Kidney (tissue), 14 donors: ENCODE results near the gene P2RX2. TPM values are rescaled to one million over a fixed set of nuclear protein-coding genes. Genes with fewer than 3 reads are reported as not detected.

Experiments
- DNase-seq, 5 donors: peaks; one replicate each; pipeline ENCODE4 v3.0.0-alpha.2; 2013 to 2020
- FAIRE-seq: peaks from 2 replicates; lab custom pipeline; 2012; peaks lifted over from hg19 to GRCh38; lab: Jason Lieb, UNC
- H3K27ac ChIP-seq, 2 donors: one replicate each; pipeline ENCODE4 v1.7.0; 2013; ENCODE audit warnings: low read depth in 2 of 2, low read length in 2 of 2, inconsistent platforms in 1 of 2
- H3K27me3 ChIP-seq: one replicate; pipeline ENCODE4 v1.7.1; 2013; ENCODE audit warnings: low read length, inconsistent platforms; ENCODE audit not compliant: control insufficient read depth, insufficient read depth
- H3K36me3 ChIP-seq, 3 donors: one replicate each; pipeline versions ENCODE4 v1.7.0 to v1.7.1; 2013; ENCODE audit warnings: low read length in 3 of 3, control low read depth in 1 of 3, inconsistent platforms in 1 of 3; ENCODE audit not compliant: insufficient read depth in 3 of 3, control insufficient read depth in 2 of 3
- H3K4me1 ChIP-seq, 3 donors: one replicate each; pipeline versions ENCODE4 v1.7.0 to v1.7.1; 2013; ENCODE audit warnings: low read length in 3 of 3, inconsistent platforms in 1 of 3, low read depth in 1 of 3; ENCODE audit not compliant: control insufficient read depth in 2 of 3, insufficient read depth in 2 of 3
- H3K4me3 ChIP-seq, 3 donors: one replicate each; pipeline versions ENCODE4 v1.7.0 to v1.8.1; 2013; ENCODE audit warnings: low read length in 3 of 3, control low read depth in 1 of 3, inconsistent platforms in 1 of 3
- H3K9ac ChIP-seq, 3 donors: one replicate each; pipeline versions ENCODE4 v1.7.0 to v1.7.1; 2013; ENCODE audit warnings: low read length in 3 of 3, control low read depth in 1 of 3, inconsistent platforms in 1 of 3
- H3K9me3 ChIP-seq, 3 donors: one replicate each; pipeline versions ENCODE4 v1.7.0 to v1.7.1; 2013; ENCODE audit warnings: low read length in 3 of 3, control low read depth in 1 of 3, inconsistent platforms in 1 of 3; ENCODE audit not compliant: control insufficient read depth in 2 of 3, insufficient read depth in 1 of 3
- intact Hi-C: fragments of 100-400 bp; cut with DNase I; formaldehyde crosslinking; loops from one replicate; pipeline ENCODE4 v1.11.1; 2022
- polyA plus RNA-seq: library from polyadenylated mRNA; stranded (reverse); fragments of 350-450 nt; fragmentation: Illumina TruSeq; extraction: RNeasy Lipid Tissue Mini Kit (QIAGEN cat#74804); gene quantifications from one replicate; pipeline ENCODE4 v1.2.3, GENCODE V29; 2014; ENCODE audit warnings: low read depth, low replicate concordance; ENCODE audit not compliant: insufficient read depth
- total RNA-seq: library from RNA; stranded (reverse); fragmentation: NEBNext Ultra II Directional; extraction: Animal tissue kit (Norgen Biotek cat#: 25700); gene quantifications from one replicate; pipeline ENCODE4 v1.2.1, GENCODE V29; 2021
- TF ChIP-seq, protein P1 (sequence below): IDR thresholded peaks from 3 replicates; pipeline ENCODE4 v1.5.1; 2012; ENCODE audit warnings: mild to moderate bottlenecking, moderate library complexity, borderline replicate concordance; ENCODE audit not compliant: insufficient read depth; ENCODE audit errors: extremely low read depth
- donor health status: control.
- donor health status: control.
- donor health status: control.
- donor health status: control.
- donor health status: control.
- donor health status: DM: yes; HTN: yes; CAD: no.
- donor health status: Normal renal cell carcinoma (clear cell type).

The P2RX2 gene
- total and polyA plus RNA-seq, 2 donors from 2014 or later: 0.19 to 0.37 TPM

DNA sequence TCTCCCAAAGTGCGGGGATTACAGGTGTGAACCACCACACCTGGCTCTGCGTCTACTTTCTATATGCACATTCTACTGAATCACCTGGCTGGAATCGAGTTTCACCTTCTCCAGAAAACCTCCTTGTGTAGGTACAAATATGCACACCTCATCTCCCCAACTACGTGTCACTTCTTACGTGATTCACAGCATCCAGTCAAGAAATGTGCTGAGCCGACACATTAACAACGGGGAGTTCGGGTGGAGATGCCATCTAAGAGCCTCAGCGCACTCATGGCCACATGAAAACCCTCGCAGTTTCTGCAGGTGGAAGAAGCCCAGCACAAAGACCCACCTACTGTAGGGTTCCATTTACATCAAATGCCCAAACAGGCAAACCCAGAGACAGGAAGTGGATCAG, 29.3 kb downstream of the P2RX2 start:
- no peak overlapping the region for H3K27ac ChIP-seq
- FAIRE-seq: no peak
- no peaks in the 10 kb centered on the region for H3K4me1 ChIP-seq
- no peak overlapping the region for H3K4me3 ChIP-seq
- no peaks in the 10 kb centered on the region for H3K9me3 ChIP-seq
- no peak overlapping the region for H3K9ac ChIP-seq
- TF ChIP-seq, protein P1, sequence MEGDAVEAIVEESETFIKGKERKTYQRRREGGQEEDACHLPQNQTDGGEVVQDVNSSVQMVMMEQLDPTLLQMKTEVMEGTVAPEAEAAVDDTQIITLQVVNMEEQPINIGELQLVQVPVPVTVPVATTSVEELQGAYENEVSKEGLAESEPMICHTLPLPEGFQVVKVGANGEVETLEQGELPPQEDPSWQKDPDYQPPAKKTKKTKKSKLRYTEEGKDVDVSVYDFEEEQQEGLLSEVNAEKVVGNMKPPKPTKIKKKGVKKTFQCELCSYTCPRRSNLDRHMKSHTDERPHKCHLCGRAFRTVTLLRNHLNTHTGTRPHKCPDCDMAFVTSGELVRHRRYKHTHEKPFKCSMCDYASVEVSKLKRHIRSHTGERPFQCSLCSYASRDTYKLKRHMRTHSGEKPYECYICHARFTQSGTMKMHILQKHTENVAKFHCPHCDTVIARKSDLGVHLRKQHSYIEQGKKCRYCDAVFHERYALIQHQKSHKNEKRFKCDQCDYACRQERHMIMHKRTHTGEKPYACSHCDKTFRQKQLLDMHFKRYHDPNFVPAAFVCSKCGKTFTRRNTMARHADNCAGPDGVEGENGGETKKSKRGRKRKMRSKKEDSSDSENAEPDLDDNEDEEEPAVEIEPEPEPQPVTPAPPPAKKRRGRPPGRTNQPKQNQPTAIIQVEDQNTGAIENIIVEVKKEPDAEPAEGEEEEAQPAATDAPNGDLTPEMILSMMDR: no peak
- no peaks in the 10 kb centered on the region for H3K27me3 ChIP-seq
- intact Hi-C loops: no loop called here
- peak in 1 of 5 donors; percentile 35 for DNase-seq
- H3K36me3 ChIP-seq: peaks cover 0 to 2% (median 0%) of the 10 kb centered on the region in 3 donors

DNA sequence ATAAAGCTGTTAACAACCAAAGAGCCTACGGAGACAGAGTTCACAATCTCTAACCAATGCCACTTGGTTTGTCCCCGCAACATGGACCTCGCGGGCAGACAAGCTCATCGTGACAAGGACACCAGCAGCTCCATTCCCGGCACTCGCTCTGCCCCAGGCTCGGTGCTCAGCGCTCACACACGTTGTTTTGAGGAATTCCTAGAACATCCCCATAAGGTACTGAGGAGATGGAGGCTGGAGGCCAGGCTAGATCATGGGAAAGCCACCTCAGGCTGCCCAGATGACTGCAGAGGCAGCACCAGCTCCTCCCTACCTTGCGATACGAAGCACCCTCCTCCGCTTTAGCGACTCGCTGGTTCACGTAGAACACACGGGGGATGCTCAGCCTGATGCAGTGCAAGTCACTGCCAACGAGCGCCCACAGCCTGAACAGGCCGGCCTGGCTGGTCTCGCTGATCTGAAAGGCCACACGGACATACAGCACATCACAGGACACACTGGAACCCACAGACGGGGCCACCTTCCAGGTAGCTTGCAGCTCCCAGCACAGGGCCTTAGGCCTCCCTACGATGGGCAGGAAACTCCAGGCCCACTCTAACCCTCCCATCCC, 30.1 kb downstream of the P2RX2 start:
- FAIRE-seq: no peak
- no peak overlapping the region for H3K9ac ChIP-seq
- H3K27me3 ChIP-seq: no peaks in the 10 kb centered on the region
- DNase-seq: no peak
- intact Hi-C loops: no loop called here
- H3K4me1 ChIP-seq: no peaks in the 10 kb centered on the region
- TF ChIP-seq, protein P1: no peak
- no peaks in the 10 kb centered on the region for H3K9me3 ChIP-seq
- H3K4me3 ChIP-seq: no peak overlapping the region
- no peak overlapping the region for H3K27ac ChIP-seq
- H3K36me3 ChIP-seq: peaks cover 0 to 2% (median 0%) of the 10 kb centered on the region in 3 donors

DNA sequence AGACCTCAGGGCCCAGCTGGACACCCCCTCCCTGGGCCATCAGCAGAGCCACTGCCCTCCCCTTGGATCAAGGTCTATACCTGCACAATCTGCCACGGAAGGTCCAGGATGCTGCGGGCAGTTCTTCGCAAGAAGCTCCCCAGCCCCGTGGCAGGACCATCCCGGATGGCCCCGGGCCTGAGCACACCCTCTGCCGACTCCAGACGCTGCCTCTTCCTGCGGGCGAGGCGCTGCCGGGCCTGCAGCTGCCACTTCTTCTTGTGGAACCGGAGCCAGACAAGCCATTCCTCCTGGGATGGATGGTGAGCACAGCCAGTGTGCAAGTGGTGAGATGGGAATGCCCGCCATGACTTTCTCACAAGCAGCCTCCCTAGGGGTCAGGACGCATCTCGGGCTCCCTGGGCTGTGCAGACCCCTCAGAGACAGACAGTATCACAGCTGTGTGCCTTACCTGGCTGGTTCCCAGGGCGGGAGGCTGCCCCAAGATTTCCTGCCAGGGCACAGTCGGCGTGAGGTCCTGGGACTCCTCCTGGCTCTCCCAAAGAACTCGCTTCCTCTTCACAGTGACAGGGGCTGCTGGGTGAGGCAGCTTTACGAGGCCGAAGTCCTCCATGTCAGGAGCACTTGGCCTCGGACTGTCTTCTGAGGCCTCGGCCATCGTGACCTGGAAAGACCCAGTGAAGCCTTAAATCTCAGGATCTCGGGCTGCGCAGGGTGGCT, 30.8 kb downstream of the P2RX2 start:
- FAIRE-seq (no peak), DNase-seq (peak in 1 of 5 donors; percentile 57)
- no peak overlapping the region for H3K27ac ChIP-seq
- no peaks in the 10 kb centered on the region for H3K4me1 ChIP-seq
- TF ChIP-seq, protein P1: no peak
- H3K4me3 ChIP-seq: no peak overlapping the region
- H3K9me3 ChIP-seq: no peaks in the 10 kb centered on the region
- intact Hi-C loops: no loop called here
- H3K36me3 ChIP-seq: peaks cover 0 to 4% (median 0%) of the 10 kb centered on the region in 3 donors
- H3K27me3 ChIP-seq: no peaks in the 10 kb centered on the region
- H3K9ac ChIP-seq: no peak overlapping the region
